Epithelial cell of esophagus (primary cell): Measurements from ENCODE around the gene IL6R.

ENCODE experiments used
- DNase-seq: peaks from one replicate; pipeline ENCODE4 v3.0.0; 2010; ENCODE audit warnings: low read depth
- H3K4me3 ChIP-seq: 2 replicates; pipeline ENCODE4 v1.5.1; 2011; ENCODE audit warnings: mild to moderate bottlenecking, low read length, control low read depth
- TF ChIP-seq, protein P1 (sequence below): IDR thresholded peaks from 2 replicates; pipeline ENCODE4 v1.5.1; 2011; ENCODE audit warnings: low read depth, mild to moderate bottlenecking, low read length, control low read depth, inconsistent platforms; ENCODE audit not compliant: insufficient read depth; ENCODE audit errors: missing control alignments

IL6R gene

DNA sequence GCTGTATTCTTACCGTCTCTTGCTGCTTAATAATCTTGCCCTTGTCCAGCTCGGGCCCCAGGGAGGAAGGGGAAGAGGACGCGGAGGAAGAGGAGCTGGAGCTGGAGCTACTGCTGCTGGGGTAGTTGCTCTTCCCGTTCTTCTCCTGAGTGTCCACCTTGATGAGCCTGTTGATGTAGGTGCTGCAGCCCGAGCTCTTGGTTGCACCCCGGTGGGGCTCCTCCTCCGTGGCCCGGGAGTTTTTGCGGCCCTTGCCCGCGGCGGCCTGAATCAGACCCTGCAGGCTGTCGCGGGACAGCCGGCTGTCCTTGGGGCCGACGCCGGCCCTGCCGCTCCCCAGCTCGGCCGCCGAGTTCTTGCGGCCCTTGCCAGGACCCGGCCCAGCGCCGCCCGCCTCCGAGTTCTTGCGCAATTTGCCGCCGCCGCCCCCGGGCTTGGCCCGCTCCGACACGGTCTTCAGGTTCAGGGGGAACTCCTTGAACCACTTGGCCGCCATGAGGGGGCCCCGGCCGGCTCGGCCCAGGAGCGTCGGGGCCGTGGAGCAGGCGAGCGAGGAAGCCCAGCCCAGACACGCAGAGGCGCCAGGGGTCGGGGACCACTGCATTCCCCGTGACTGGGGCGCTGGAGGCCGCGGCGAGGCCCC lies 96.4 kb downstream of the IL6R start:
- no peak overlapping the region for H3K4me3 ChIP-seq

DNA sequence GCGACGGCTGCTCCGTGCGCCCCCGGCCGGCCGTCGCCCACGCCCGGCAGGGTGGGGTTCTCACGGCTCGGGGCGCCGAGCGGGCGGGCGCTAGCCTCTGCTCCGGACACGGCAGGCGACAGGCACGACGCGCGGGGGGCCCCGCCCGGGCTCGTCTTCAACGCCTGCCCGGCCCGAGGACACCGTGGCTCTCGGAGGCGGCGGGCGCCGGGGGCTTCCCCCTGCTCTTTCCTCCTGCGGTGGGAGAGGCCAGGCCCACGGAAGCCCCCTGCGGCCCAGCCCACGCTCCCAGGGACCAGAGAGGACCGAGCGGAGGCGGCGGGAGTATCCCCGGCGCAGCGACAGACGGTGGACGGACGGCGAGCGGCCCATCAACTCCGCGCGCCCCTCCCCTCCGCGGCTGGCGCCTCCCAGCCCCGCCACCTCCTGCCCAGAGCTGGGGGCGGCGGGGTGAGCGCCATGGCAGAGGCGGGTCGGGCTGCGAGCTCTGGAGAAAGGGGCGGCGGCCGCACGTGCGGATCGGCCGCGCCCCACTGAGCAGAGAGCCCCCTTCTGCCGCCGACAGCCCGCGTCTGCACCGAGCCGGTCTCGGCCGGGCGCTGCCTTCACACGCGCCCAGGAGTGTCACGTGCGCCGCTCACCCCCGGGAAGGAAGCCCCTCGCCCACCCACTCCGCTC lies 97.1 kb downstream of the IL6R start, which contains the start of the genes SHE and TDRD10:
SHE (minus strand) TSS at position 347 of the 678 bp plus-strand sequence. CDS start 386 bp downstream, outside the sequence.
TDRD10 (plus strand) TSS at position 154 of the 678 bp plus-strand sequence. CDS start 4,685 bp downstream, outside the sequence.
- no peak for DNase-seq
- H3K4me3 ChIP-seq = no peak within 1 kb of the TSS
- TF ChIP-seq, protein P1, sequence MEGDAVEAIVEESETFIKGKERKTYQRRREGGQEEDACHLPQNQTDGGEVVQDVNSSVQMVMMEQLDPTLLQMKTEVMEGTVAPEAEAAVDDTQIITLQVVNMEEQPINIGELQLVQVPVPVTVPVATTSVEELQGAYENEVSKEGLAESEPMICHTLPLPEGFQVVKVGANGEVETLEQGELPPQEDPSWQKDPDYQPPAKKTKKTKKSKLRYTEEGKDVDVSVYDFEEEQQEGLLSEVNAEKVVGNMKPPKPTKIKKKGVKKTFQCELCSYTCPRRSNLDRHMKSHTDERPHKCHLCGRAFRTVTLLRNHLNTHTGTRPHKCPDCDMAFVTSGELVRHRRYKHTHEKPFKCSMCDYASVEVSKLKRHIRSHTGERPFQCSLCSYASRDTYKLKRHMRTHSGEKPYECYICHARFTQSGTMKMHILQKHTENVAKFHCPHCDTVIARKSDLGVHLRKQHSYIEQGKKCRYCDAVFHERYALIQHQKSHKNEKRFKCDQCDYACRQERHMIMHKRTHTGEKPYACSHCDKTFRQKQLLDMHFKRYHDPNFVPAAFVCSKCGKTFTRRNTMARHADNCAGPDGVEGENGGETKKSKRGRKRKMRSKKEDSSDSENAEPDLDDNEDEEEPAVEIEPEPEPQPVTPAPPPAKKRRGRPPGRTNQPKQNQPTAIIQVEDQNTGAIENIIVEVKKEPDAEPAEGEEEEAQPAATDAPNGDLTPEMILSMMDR = no peak

More for the DNA sequence above, 96.4 kb downstream of the IL6R start:
- no peak for DNase-seq
- TF ChIP-seq, protein P1 = no peak

DNA sequence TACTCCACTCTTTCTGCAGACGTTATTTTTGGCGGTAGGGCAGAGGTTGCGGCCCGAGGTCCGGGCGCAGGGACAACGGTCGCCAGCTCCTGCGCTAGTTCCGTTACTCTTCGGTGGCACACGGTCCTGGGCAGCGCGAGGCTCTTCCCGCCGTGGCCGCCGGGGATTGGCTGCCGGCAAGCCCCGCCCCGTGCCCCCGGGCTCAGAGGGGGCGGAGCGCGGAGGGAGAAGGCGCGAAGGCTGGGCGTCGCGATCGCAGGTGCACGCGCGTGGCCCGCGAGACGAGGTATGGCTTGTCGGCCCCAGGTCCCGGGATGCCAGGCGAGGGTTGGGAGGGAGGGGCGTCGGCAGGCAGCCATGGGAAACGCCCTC lies 97.6 kb downstream of the IL6R start:
- no peak overlapping the region for H3K4me3 ChIP-seq
- TF ChIP-seq, protein P1 = no peak
- DNase-seq = no peak

DNA sequence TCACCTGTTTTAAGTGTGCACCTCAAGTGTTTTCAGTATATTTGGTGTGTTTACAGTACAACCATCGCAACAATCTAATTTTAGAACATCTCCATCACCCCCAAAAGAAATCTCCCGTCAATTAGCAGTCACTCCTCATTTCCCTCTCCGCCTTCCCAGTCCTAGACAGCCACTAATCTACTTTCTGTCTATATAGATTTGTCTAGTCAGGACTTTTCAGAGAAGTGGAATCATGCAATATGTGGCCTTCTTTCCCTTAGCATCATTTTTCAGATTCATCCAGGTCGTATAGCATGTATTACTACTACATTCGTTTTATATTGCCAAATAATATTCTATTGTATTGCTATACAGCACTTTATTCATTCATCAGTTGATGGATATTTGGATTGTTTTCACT lies 98.8 kb downstream of the IL6R start:
- no peak overlapping the region for H3K4me3 ChIP-seq
- no peak for DNase-seq
- TF ChIP-seq, protein P1 = no peak

DNA sequence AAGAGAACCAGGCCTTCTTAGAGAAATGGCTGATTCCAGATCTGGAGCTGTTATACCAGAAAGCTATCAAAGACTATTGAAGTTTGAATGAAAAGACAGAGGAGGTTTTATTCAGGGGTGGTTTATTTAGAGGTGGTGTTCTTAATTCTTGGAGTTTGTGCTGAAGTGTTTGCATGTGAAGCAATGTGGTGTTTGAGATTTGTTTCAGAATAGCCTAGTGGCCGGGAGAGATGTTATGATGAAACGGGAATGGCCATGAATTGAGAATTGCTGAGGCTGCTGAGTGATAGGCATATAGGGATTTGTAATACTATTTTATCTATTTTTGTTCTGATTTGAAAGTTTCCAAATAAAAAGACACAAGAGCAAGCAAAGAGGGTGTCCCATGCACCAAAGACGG lies 107.6 kb downstream of the IL6R start:
- H3K4me3 ChIP-seq = no peak overlapping the region
- TF ChIP-seq, protein P1 = no peak
- DNase-seq = no peak

DNA sequence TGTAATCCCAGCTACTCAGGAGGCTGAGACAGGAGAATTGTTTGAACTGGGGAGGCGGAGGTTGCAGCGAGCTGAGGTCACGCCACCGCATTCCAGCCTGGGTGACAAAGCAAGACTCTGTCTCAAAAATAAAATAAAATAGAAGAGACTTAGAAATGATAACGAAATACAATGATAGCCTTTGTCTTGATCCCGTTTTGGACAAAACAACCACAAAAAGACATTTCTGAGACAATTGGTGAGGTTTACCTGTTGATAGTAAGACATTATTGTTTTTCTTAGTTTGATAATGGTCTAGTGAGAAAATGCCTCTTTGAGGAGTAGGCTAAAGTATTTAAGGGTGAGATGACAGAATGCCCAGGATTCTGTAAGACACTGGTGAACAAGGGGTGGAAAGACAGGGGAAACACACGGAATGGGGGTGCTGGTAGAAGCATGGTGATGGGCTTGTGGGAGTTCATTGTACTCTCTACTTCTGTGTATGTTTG lies 109.0 kb downstream of the IL6R start:
- no peak overlapping the region for H3K4me3 ChIP-seq
- no peak for DNase-seq
- TF ChIP-seq, protein P1 = no peak

DNA sequence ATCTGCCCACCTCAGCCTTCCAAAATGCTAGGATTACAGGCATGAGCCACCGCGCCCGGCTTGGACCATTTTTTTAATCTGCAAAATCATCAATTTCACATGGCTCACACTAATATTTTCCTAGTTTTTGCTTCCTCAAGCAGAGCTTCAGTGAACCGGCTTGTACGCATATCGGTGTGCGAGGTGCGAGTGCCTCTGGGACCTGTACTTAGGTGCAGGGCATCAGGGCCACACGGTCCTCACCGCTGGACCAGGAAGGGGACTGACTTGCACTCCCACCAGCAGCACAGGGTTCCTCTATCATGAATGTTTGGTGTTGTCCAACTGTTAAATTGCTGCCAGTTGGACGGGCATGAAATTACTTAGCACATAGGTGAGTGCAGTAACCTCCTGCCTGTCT lies 112.5 kb downstream of the IL6R start:
- no peak for DNase-seq
- TF ChIP-seq, protein P1 = no peak
- H3K4me3 ChIP-seq = no peak overlapping the region
